ENCODE data around the gene DGKD.

The DGKD gene

DNA sequence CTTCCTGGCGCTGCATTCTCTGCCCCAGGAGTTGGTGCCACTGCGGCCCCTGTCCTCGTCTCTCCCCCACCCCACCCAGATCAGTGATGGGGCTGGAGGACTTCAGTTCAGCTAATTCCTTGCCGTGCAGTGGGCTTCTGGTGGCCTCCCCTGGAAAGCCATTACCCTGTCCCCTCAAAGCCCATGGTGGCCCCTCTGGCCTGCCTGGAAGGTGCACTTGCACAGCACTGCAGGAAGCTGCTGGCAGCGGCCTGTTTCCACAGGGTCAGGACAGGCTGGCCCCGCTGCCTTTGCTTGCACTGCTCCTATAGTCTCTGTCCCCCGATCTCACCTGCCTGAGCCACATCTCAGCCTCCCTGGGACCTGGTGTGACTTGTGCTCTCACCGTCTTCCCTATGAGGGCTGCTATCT lies 107.2 kb downstream of the DGKD start:
- DNase-seq (ENCODE audit: low read depth), result no peak

GRCh38 chr2:233462202-233462785 lies 108.0 kb downstream of the DGKD start:
- no peak for DNase-seq (ENCODE audit: low read depth)

- DNase-seq (ENCODE audit: low read depth), result no peak
Measured at GRCh38 chr2:233462826-233463470, 108.7 kb downstream of the DGKD start.

- no peak for DNase-seq (ENCODE audit: low read depth)
Measured at GRCh38 chr2:233463586-233463985, 109.3 kb downstream of the DGKD start.

DNA sequence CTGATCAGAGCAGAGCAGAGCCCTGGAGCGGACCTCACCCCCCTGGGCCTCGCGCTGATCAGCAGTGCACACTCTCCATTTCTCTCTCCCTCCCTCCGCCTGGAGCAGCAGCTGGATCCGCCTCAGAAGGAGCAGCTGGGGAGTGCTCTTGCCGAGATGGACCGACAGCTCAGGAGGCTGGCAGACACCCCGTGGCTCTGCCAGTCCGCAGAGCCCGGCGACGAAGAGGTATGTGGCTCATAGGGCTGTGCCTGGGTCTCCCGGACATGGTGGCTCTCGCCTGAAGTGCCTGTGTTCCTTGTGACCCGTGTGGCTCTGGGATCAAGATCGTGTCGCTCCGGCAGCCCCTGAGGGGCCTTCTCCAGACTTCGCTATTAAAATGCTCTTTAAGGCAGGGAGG lies 109.8 kb downstream of the DGKD start:
- DNase-seq (ENCODE audit: low read depth), result no peak

GRCh38 chr2:233464531-233465240 lies 110.4 kb downstream of the DGKD start:
- no peak for DNase-seq (ENCODE audit: low read depth)

DNA sequence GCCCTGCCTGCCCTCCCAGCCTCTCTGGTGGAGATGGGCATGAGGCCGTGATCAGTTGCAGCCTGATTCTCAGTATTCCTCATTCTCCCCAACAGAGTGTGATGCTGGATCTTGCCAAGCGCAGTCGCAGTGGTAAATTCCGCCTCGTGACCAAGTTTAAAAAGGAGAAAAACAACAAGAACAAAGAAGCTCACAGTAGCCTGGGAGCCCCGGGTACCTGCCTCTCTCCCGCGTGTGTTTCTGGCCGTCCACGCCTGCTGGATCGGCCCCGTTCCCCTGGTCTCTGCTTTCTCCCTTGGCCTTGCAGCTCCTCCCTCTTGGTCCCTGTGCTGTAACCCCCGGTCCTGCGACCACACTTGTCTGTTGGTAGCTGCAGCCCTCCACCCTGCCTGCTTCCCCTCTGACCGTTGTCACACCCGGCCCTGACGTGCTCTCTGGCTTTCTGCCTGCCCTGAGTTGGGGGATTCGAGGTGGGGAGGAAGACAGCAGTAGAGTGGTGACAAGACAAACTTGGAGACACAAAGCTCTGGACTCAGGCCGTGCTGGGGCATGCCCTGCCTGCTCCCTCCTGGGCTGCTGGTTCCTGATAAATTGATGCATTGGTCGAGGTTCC lies 112.8 kb downstream of the DGKD start:
- DNase-seq (ENCODE audit: low read depth), result no peak

GRCh38 chr2:233468047-233468740 lies 113.9 kb downstream of the DGKD start:
- no peak for DNase-seq (ENCODE audit: low read depth)

DNA sequence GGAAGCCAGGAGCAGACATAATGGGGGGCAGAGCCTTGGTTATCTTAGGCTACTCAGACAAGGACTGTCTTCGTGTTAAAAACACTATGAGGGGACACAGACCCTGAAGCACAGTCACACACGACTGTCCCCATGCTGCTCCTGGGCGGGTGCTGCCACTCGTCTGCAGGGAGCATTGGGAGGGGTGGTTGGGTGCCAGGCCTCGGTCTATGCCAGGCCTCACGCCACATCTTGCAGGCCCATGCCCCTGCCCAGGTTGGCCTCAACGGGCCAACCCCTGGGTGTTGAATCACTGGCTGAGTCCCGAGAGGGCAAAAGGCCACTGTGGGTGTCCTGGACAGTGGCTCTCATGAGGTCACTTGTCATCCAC lies 114.4 kb downstream of the DGKD start:
- DNase-seq (ENCODE audit: low read depth), result no peak

DNA sequence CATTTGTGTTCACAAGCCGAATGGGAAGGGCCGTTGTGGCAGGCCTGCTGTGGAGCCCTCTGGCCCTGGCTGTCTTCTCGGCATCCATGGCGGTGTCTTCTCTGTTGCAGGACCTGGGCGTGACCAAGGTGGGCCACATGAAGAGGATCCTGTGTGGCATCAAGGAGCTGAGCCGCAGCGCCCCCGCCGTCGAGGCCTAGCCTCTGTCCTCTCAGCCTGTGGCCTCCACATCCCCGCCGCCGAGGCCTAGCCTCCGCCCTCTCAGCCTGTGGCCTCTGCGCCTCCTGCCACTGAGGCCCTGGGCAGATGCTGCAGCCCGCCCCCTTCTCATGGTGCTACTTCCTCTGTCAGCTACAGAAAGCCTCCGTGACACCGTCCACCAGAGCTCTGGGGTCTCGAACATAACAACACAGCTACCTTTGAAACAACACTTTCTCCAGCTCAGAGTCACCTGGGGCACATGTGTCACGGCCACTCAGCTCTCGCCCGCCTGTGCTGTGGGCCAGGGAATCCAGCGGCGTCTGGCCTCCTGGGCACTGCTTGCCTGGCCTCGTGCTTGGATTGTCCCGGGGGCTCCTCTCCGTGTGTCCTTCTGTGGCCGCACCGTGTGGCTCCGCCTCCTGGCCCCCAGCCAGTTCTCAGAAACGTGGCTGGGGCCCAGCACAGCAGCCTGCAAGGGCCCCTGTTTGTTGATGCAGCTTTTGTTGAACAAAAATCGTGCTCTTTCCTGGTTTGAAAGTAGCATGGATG lies 115.1 kb downstream of the DGKD start:
- DNase-seq (ENCODE audit: low read depth), result no peak

GRCh38 chr2:233470011-233470687 lies 115.9 kb downstream of the DGKD start:
- no peak for DNase-seq (ENCODE audit: low read depth)

- DNase-seq (ENCODE audit: low read depth), result no peak
Measured at GRCh38 chr2:233470839-233471238, 116.5 kb downstream of the DGKD start.

DNA sequence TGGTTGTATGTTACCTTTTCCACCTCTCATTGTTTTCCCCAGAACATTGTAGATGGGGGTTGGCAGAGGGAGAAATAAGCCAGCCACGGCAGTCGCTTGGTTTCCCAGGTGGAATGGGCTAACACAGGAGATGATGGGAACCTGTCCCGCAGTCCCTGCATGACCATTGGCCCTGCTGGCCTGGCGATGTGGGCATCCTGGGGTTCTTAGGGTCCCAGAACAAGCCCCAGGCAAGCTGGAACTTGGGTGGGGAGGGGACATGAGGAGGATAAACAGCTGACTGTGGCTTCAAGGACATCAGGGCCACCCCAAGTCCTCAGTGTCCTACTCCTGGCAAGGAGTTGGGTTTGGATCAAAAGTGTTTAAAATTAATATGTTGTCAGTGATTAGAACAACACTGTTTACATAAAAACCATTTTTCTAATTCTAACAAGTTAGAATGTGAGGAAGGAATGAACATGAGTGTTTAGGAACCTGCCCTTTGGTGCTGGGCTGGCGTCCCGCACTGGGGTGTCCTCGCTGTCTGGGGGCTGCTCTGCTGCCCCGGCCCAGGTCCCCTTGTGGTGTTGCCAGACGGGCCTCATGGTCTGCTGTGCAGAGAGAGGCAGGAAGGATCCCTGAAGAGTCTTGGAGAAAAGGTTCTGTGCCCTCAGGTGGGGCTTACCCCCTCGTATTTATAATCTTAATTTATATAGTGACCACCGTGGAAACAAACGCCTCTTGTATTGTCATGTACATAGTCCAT lies 117.2 kb downstream of the DGKD start:
- no peak for DNase-seq (ENCODE audit: low read depth)

- DNase-seq (ENCODE audit: low read depth), result no peak
Measured at GRCh38 chr2:233473386-233473791, 119.1 kb downstream of the DGKD start.

GRCh38 chr2:233473878-233474277 lies 119.6 kb downstream of the DGKD start:
- no peak for DNase-seq (ENCODE audit: low read depth)

DNA sequence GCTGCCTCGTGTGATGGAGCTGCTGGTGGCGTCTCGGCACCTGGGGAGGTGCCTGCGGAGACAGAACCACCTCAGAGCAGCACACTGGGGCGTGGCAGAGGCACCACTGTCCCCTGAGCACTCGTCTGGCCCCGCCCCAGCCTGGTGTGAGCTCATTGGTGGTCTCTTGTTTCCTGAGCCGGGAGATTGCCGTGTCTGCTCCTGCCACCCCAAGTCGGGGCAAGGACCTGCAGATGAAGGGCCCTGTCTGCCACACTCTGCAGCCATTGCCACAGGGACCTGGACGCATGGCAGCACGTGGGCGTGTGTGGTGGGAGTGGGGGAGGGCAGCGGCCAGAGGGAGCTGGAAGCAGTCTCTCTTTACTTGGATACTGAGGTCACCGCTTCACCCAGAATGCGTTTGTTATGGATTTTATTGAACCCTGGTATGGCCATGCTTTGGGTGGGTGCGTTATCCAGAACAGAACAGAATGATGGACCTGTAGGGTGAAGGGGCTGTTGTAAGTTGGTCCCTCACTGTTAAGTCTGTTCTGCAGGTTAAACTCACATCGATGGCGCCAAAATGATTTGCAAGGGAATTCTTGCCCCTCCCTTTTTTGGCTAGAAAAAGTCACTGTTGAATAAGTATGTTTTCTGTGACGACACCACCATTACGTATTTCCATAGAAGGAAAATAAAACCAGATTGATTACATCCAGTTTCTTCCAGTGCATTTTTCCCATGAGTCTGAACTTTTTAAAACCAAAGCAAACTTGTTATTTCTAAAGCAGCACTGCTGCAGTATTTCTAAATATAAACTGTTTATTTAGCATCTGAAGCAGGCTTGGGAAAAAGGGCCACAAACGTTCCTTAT lies 120.2 kb downstream of the DGKD start:
- DNase-seq (ENCODE audit: low read depth), result no peak

DNA sequence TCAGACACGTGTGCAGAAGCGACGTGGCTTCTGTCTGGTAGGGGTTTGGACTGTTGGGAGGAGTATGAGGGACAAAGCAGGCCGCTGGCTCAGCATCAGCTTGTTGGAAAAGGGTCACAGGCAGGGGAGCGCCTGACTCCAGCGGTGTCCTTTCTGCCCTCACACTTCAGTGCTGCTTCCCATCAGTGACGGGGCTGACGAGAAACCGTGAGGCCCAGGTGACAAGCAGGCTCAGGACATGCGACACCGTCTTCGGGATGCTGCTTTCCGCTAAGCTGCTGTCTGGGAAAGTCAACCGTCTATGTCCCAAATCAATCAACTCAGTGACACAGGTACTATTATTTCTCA lies 121.7 kb downstream of the DGKD start:
- no peak for DNase-seq (ENCODE audit: low read depth)

DNA sequence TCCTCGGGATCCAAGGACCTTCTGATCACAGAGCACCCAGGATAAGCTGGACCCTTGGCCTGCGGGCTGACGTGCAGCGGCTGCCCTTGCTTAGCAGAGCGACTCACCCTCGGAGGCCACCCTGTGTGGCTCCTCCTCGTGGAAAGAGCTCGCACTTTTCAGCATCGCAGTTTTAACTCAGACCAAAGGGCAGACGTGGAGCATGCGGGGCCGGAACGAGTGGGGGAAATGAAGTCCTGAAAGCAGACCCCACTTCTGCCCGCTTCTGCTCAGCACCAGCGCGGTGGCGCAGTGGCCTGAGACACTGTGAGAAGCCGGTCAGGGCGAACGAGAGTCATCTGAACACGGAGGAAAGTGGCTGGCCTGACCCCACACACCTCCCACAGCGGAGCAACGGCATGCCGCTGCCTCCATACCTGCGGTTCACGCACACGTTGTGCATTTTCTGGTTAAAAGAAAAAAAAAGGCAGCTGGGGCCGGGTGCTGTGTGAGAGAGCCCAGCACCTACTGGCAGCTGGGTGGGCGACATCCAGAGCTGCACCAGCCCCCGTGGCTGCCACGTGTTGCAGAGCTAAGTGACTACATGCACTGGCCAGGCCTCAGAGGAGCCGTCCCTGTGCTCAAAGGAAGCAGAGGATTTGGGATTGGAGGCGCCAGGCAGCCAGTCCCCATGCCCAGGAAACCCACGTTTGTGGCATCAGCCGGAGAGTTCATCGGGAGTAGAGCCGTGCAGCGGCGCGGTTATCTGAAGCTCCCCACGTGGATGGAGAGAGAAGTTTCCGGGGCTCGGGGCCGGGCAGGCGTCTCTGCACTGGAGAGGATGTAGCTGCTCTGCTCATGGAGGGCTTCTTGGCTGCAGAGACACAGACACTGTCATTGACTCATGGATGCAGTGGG lies 122.6 kb downstream of the DGKD start:
- DNase-seq (ENCODE audit: low read depth), result no peak

Measured in ELR (cell line).